ENCODE results near the gene ALKBH2.

The ALKBH2 gene

GRCh38 chr12:109069307-109070271 is 23.7 kb downstream of the ALKBH2 start:
- FAIRE-seq: no peak
- TF ChIP-seq, protein P1, sequence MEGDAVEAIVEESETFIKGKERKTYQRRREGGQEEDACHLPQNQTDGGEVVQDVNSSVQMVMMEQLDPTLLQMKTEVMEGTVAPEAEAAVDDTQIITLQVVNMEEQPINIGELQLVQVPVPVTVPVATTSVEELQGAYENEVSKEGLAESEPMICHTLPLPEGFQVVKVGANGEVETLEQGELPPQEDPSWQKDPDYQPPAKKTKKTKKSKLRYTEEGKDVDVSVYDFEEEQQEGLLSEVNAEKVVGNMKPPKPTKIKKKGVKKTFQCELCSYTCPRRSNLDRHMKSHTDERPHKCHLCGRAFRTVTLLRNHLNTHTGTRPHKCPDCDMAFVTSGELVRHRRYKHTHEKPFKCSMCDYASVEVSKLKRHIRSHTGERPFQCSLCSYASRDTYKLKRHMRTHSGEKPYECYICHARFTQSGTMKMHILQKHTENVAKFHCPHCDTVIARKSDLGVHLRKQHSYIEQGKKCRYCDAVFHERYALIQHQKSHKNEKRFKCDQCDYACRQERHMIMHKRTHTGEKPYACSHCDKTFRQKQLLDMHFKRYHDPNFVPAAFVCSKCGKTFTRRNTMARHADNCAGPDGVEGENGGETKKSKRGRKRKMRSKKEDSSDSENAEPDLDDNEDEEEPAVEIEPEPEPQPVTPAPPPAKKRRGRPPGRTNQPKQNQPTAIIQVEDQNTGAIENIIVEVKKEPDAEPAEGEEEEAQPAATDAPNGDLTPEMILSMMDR (IDR thresholded peaks at IDR 0.05; ENCODE audit: insufficient read depth, missing control alignments): no peak
- no peak for DNase-seq (ENCODE audit: insufficient read length, low spot score)

DNA sequence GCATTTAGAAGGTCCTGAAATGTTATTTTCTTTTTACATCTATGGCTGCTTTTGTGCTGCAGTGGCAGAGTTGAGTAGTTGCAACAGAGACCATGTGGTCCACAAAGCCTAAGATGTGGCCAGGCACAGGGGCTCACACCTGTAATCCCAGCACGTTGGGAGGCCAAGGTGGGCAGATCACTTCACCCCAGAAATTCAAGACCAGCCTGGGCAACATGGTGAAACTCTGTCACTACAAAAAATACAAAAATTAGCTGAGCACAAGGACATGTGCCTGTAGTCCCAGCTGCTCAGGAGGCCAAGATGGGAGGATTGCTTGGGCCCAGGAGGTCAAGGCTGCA is 27.4 kb downstream of the ALKBH2 start:
- TF ChIP-seq, protein P1 (IDR thresholded peaks at IDR 0.05; ENCODE audit: insufficient read depth, missing control alignments): no peak
- no peak for FAIRE-seq

GRCh38 chr12:109065154-109065852 is 28.0 kb downstream of the ALKBH2 start:
- DNase-seq (ENCODE audit: insufficient read length, low spot score) (no peak), FAIRE-seq (no peak)
- TF ChIP-seq, protein P1 (IDR thresholded peaks at IDR 0.05; ENCODE audit: insufficient read depth, missing control alignments): no peak

More for the DNA sequence above, 27.4 kb downstream of the ALKBH2 start:
- DNase-seq (ENCODE audit: insufficient read length, low spot score): no peak

DNA sequence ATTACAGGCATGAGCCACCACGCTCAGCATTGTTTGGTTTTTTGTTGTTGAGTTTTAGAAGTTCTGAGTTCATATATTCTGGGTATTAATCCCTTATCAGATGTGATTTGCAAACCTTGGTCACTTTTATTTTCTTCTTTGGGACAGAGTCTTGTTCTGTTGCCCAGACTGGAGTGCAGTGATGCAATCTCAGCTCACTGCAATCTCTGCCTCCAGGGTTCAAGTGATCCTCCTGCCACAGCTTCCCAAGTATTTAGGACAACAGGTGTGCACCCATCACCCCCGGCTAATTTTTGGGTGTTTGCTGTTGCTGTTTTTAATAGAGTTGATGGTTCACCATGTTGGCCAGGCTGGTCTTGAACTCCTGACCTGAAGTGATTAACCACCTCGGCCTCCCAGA is 29.1 kb downstream of the ALKBH2 start:
- DNase-seq (ENCODE audit: insufficient read length, low spot score) (no peak), FAIRE-seq (no peak)
- TF ChIP-seq, protein P1 (IDR thresholded peaks at IDR 0.05; ENCODE audit: insufficient read depth, missing control alignments): no peak

DNA sequence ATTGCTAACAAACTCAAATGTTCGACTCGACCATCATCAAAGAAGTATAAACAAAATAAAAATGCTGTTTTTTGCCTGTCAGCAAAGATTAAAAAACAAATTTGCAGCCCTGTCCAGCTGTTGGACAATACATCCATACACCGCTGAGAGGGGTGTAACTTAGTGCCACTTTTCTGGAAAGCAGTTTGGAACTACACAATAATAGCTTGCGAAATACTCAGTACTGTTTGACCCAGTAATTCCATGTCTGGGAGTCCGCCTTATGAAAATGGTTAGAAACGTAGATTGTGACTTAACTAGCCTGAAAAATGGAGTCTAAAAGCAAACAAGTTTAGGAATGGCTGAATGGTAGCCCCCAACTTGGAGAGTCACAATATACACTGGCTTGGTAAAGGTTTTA is 34.5 kb downstream of the ALKBH2 start:
- DNase-seq (ENCODE audit: insufficient read length, low spot score) (no peak), FAIRE-seq (no peak)
- TF ChIP-seq, protein P1 (IDR thresholded peaks at IDR 0.05; ENCODE audit: insufficient read depth, missing control alignments): no peak

GRCh38 chr12:109057376-109057775 is 35.9 kb downstream of the ALKBH2 start:
- TF ChIP-seq, protein P1 (IDR thresholded peaks at IDR 0.05; ENCODE audit: insufficient read depth, missing control alignments): no peak
- FAIRE-seq: no peak

More at GRCh38 chr12:109057376-109057775, 35.9 kb downstream of the ALKBH2 start:
- DNase-seq (ENCODE audit: insufficient read length, low spot score): no peak

All from D721Med (cell line).